T-cell (primary cell): ENCODE results near the gene GNB2. TPM values are rescaled to one million over a fixed set of nuclear protein-coding genes. Genes with fewer than 3 reads are reported as not detected.
A peak's percentile ranks its signal among the peaks of the same experiment; 100 is the strongest.

Experiments
- ATAC-seq, 4 experiments: fragments of 200-7000 bp in 3 of 4; fragments of 150-1000 bp in 1 of 4; cut with Tn5 transposase; replicated peaks in 1 of 4; 1 replicate in 3 of 4; 2 replicates in 1 of 4; pipeline ENCODE4 v1.10.0; 2021; ENCODE audit warnings: moderate library complexity in 3 of 4, mild to moderate bottlenecking in 2 of 4, moderate number of reproducible peaks in 1 of 4
- CTCF ChIA-PET, 2 donors: fragments of 300-600 bp; sonication (Branson Sonifier 250); formaldehyde crosslinking; loops; one replicate each; lab custom pipeline; 2022; ENCODE audit warnings: antibody characterized with exemption in 2 of 2; lab: Charles Lee
- POLR2A ChIA-PET, 2 donors: fragments of 300-600 bp; sonication (Branson Sonifier 250); formaldehyde crosslinking; loops; one replicate each; lab custom pipeline; 2022; ENCODE audit warnings: antibody characterized with exemption in 2 of 2; lab: Charles Lee
- DNase-seq, 35 experiments: peaks; one replicate each; pipeline versions ENCODE4 v3.0.0 to v3.0.0-alpha.2; 2013 to 2023
- H3K27ac ChIP-seq: one replicate; pipeline ENCODE4 v1.5.1; 2013; ENCODE audit warnings: low read length
- H3K27me3 ChIP-seq, 2 experiments: replicated peaks in 1 of 2; 1 replicate in 1 of 2; 2 replicates in 1 of 2; pipeline versions ENCODE4 v1.6.1 to v1.7.0; 2013; ENCODE audit warnings: low read length in 1 of 2, mixed read lengths in 1 of 2; ENCODE audit not compliant: control insufficient read depth in 2 of 2, insufficient read depth in 2 of 2; ENCODE audit errors: extremely low read depth in 1 of 2
- H3K36me3 ChIP-seq, 2 donors: 1 replicate in 1 of 2; 2 replicates in 1 of 2; pipeline versions ENCODE4 v1.6.1 to v1.7.0; 2013; ENCODE audit warnings: low read length in 1 of 2; ENCODE audit not compliant: control insufficient read depth in 2 of 2, insufficient read depth in 1 of 2; ENCODE audit errors: extremely low read depth in 1 of 2
- H3K4me1 ChIP-seq, 2 experiments: 1 replicate in 1 of 2; 2 replicates in 1 of 2; pipeline versions ENCODE4 v1.6.1 to v1.7.0; 2013; ENCODE audit warnings: low read length in 2 of 2, mixed read lengths in 1 of 2; ENCODE audit not compliant: insufficient read depth in 2 of 2, control insufficient read depth in 1 of 2; ENCODE audit errors: extremely low read depth in 1 of 2
- H3K4me3 ChIP-seq, 2 donors: 1 replicate in 1 of 2; 2 replicates in 1 of 2; pipeline versions ENCODE4 v1.5.1 to v1.7.0; 2013; ENCODE audit warnings: mild to moderate bottlenecking in 2 of 2, low read length in 1 of 2, moderate library complexity in 1 of 2; ENCODE audit not compliant: control insufficient read depth in 1 of 2; ENCODE audit errors: extremely low read depth in 1 of 2
- H3K9me3 ChIP-seq: 2 replicates; pipeline ENCODE4 v1.7.0; 2013
- H3K27ac Mint-ChIP-seq, 2 donors: one replicate each; pipeline ENCODE4 v1.8.0; 2020 to 2021; ENCODE audit warnings: mild to moderate bottlenecking in 2 of 2, mixed read lengths in 2 of 2
- H3K27me3 Mint-ChIP-seq, 2 donors: one replicate each; pipeline ENCODE4 v1.8.0; 2021 to 2022; ENCODE audit warnings: mixed read lengths in 2 of 2
- H3K36me3 Mint-ChIP-seq: one replicate; pipeline ENCODE4 v1.8.0; 2021; ENCODE audit warnings: mixed read lengths
- H3K4me1 Mint-ChIP-seq, 3 donors: one replicate each; pipeline ENCODE4 v1.8.0; 2020 to 2022; ENCODE audit warnings: mixed read lengths in 3 of 3, mild to moderate bottlenecking in 1 of 3
- H3K4me3 Mint-ChIP-seq, 3 donors: one replicate each; pipeline ENCODE4 v1.8.0; 2020 to 2022; ENCODE audit warnings: mild to moderate bottlenecking in 3 of 3, mixed read lengths in 3 of 3, moderate library complexity in 3 of 3
- H3K9me3 Mint-ChIP-seq, 3 donors: one replicate each; pipeline ENCODE4 v1.8.0; 2020 to 2022; ENCODE audit warnings: mixed read lengths in 3 of 3
- WGBS: methylation state at CpG from one replicate; pipeline ENCODE4 v1.1.5; 2013; ENCODE audit warnings: missing lambda C conversion rate; ENCODE audit not compliant: insufficient coverage; 5-methylcytosine and 5-hydroxymethylcytosine counted together
- total RNA-seq, 35 experiments: library from RNA in 6 of 35; stranded (reverse) in 6 of 35; fragments of 120-200 nt in 1 of 35; gene quantifications; one replicate each; pipeline versions ENCODE4 v1.2.1 to v1.2.4 and lab custom pipeline; 2013 to 2026

Gene GNB2
- total RNA-seq (100 to 1,000 TPM; 101 to 175 (median 153) TPM), total RNA-seq (lab: John Stamatoyannopoulos, UW) (24.2 to 143 (median 101) reads per million in 29 experiments)
- 77.0 TPM for total RNA-seq (2013)

GRCh38 chr7:100673302-100673941, at the start of gene GNB2:
GNB2 (plus strand) TSS chr7:100673740; CDS start chr7:100676266, 2,526 bp downstream.
- H3K4me1 ChIP-seq = peaks cover 2 to 35% of the 10 kb centered on the region in 2 experiments
- Mint-ChIP-seq H3K27me3 (peaks cover 0 to 2% of the 10 kb centered on the region in 2 donors), H3K9me3 (no peaks in the 10 kb centered on the region), H3K36me3 (peaks cover 11% of the 10 kb centered on the region), H3K4me1 (peaks cover 9 to 24% (median 16%) of the 10 kb centered on the region in 3 donors), H3K27ac (peak within 1 kb of the TSS; percentile 94 to 98), H3K4me3 (peak within 1 kb of the TSS; percentile 95 to 96 (median 96))
- H3K4me3 ChIP-seq = peak within 1 kb of the TSS; percentile 80 to 85
- DNase-seq (peak; percentile 84 to 99 (median 93)), ATAC-seq (peak; percentile 53 to 62 (median 58))
- under 1% methylated on average over 57 of the region's 65 CpGs for WGBS
- ChIA-PET CTCF (interaction anchor here in 1 of 2 donors (0.6 to 1.0 kb wide), 5 partner anchors 16 to 61 kb away, joined by 3 to 6 read pairs (median 5); partner anchors contain the start of genes MOSPD3 and POP7), POLR2A (no interaction called here)
- H3K27me3 ChIP-seq = no peaks in the 10 kb centered on the region
- H3K36me3 ChIP-seq = peaks cover 14 to 22% of the 10 kb centered on the region in 2 donors
- H3K9me3 ChIP-seq = no peaks in the 10 kb centered on the region
- H3K27ac ChIP-seq = peak within 1 kb of the TSS; percentile 83

- Histone ChIP-seq H3K9me3 (no peaks in the 10 kb centered on the region), H3K36me3 (no peaks in the 10 kb centered on the region), H3K4me1 (peaks cover 5 to 28% of the 10 kb centered on the region in 2 experiments), H3K27me3 (no peaks in the 10 kb centered on the region), H3K4me3 (no peak overlapping the region), H3K27ac (no peak overlapping the region)
- Mint-ChIP-seq H3K4me1 (peaks cover 26 to 37% (median 34%) of the 10 kb centered on the region in 3 donors), H3K36me3 (peaks cover 8% of the 10 kb centered on the region), H3K27me3 (no peaks in the 10 kb centered on the region), H3K27ac (peak overlapping the region in 1 of 2 donors; percentile 65), H3K9me3 (no peaks in the 10 kb centered on the region), H3K4me3 (peak overlapping the region in 1 of 3 donors; percentile 22)
- whole genome bisulfite sequencing = 80% methylated on average over 6 of the region's 15 CpGs
- DNase-seq = no peak
- ChIA-PET CTCF (interaction anchor here (0.7 kb wide), 2 partner anchors 81 to 83 kb away, joined by 3 to 5 read pairs; no protein-coding TSS in a partner anchor), POLR2A (interaction anchor here in 1 of 2 donors (0.5 kb wide), 1 partner anchor 8 kb away, joined by 3 read pairs; no protein-coding TSS in a partner anchor)
- no peak for ATAC-seq
These were observed 49.4 kb upstream of the GNB2 start for GRCh38 chr7:100623951-100624824.

DNA sequence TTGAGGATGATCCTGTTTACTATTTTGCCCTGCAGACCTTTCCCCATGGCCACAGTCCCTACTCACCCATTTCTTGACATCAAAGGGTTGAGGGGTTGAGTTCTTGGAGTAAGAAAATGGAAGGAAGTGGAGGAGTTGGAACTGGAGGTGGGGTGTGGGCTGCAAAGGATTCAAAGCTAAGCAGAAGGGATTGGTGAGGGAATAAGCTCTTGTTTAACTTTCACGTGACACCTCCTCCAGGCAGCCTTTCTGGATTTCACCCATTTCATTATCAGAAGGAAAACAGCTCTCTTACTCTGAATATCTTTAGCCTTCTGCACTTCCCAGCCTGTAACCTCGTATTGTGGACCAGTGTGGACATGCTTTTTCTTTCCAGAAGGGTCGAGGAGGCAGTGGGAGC, 47.5 kb upstream of the GNB2 start:
- peak overlapping the region; percentile 31 to 72 for H3K27ac Mint-ChIP-seq

DNA sequence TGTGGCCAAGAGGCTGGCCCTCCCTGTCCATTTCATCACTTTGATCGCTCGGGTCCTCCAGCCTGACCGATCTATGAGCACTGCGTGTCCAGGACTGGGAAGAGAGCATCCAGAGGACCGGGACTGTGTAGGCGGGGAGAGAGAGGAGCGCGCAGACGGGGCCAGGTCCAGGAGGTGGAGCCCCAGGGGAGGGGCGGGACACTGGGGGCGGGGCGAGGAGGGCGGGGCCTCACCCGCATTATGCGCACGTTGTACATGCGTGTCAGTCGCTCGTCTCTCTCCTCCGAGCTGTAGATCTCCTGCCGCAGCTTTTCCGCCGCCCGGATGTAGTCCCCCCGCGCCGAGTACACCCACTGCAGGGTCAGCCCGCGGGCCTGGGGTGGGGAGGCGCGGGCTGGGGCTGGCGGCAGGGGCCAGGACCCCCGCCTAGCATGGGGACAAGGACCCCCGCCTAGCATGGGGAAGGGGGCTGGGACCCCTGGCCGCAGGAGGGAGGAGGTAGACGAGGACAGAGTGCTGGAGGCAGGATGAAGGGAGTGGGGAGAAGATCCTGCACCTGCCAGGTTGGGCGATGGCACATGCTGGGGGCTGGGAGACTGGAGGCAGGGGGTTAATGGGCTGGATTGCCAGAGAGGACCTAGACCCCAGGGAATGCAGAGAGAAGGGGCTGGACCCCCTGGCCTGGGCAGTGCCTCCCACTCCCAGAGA, 46.9 kb upstream of the GNB2 start:
- ATAC-seq = peak; percentile 97 to 99 (median 97)
- WGBS = under 1% methylated on average over 26 of the region's 37 CpGs

More for the DNA sequence above, 47.5 kb upstream of the GNB2 start:
- Histone ChIP-seq H3K27me3 (no peaks in the 10 kb centered on the region), H3K4me3 (peak overlapping the region; percentile 38 to 49), H3K9me3 (no peaks in the 10 kb centered on the region), H3K36me3 (no peaks in the 10 kb centered on the region), H3K4me1 (peaks cover 5 to 28% of the 10 kb centered on the region in 2 experiments), H3K27ac (peak overlapping the region; percentile 35)
- H3K9me3 Mint-ChIP-seq = no peaks in the 10 kb centered on the region
- no CpG with 5 or more reads among the region's 3 CpGs for WGBS
- ATAC-seq (no peak), DNase-seq (no peak)
- H3K4me1 Mint-ChIP-seq = peaks cover 35 to 49% (median 42%) of the 10 kb centered on the region in 3 donors
- peaks cover 6% of the 10 kb centered on the region for H3K36me3 Mint-ChIP-seq
- CTCF ChIA-PET = interaction anchor here (0.6 to 1.5 kb wide), 7 partner anchors 8 to 518 kb away, joined by 3 to 7 read pairs (median 3); partner anchors contain the start of gene MOSPD3 (in 2 of the 2)
- POLR2A ChIA-PET = interaction anchor here (0.6 to 0.8 kb wide), 2 partner anchors 13 to 17 kb away, joined by 3 read pairs; partner anchors contain the start of gene MOSPD3 (in 1 of the 2)
- peak overlapping the region; percentile 49 to 69 (median 64) for H3K4me3 Mint-ChIP-seq
- no peaks in the 10 kb centered on the region for H3K27me3 Mint-ChIP-seq

DNA sequence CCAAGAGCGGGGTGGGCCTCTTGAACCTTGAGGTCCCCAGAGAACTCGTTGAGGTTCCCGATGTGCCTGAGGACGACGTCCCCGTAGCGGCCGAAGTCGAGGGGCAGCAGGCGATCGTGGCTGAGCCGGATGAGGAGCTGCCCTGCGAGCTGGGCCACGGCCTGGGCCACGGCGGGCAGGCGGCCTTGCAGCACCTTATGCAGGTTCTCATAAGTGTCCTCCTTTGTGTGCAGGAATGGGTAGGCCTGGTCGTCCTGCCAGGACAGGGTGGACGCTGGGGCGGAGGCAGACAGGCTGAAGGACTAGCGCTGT, 46.3 kb upstream of the GNB2 start:
- Histone ChIP-seq H3K4me3 (peak overlapping the region in 1 of 2 donors; percentile 49), H3K27me3 (peaks cover 0 to 4% of the 10 kb centered on the region in 2 experiments), H3K27ac (peak overlapping the region; percentile 80), H3K36me3 (no peaks in the 10 kb centered on the region), H3K4me1 (peaks cover 5 to 33% of the 10 kb centered on the region in 2 experiments), H3K9me3 (no peaks in the 10 kb centered on the region)
- peak overlapping the region in 1 of 3 donors; percentile 69 for H3K4me3 Mint-ChIP-seq
- ATAC-seq = no peak
- DNase-seq = no peak
- H3K4me1 Mint-ChIP-seq = peaks cover 38 to 52% (median 43%) of the 10 kb centered on the region in 3 donors
- ChIA-PET CTCF (interaction anchor here (1.1 to 1.5 kb wide), 3 partner anchors 14 to 15 kb away, joined by 3 to 7 read pairs (median 6); partner anchors contain the start of gene MOSPD3 (in 2 of the 2)), POLR2A (interaction anchor here in 1 of 2 donors (0.5 kb wide), 1 partner anchor 83 kb away, joined by 3 read pairs; no protein-coding TSS in a partner anchor)
- no peaks in the 10 kb centered on the region for H3K27me3 Mint-ChIP-seq
- peak overlapping the region in 1 of 2 donors; percentile 28 for H3K27ac Mint-ChIP-seq
- 96% methylated on average over 20 of the region's 21 CpGs for WGBS
- H3K9me3 Mint-ChIP-seq = no peaks in the 10 kb centered on the region
- no peaks in the 10 kb centered on the region for H3K36me3 Mint-ChIP-seq

More for the DNA sequence above, 46.9 kb upstream of the GNB2 start:
- H3K9me3 ChIP-seq = no peaks in the 10 kb centered on the region
- H3K36me3 ChIP-seq = no peaks in the 10 kb centered on the region
- Mint-ChIP-seq H3K4me3 (peak overlapping the region; percentile 62 to 69 (median 64)), H3K9me3 (no peaks in the 10 kb centered on the region), H3K36me3 (peaks cover 2% of the 10 kb centered on the region), H3K27me3 (no peaks in the 10 kb centered on the region), H3K27ac (peak overlapping the region; percentile 72), H3K4me1 (peaks cover 35 to 49% (median 42%) of the 10 kb centered on the region in 3 donors)
- peak overlapping the region; percentile 80 for H3K27ac ChIP-seq
- H3K4me1 ChIP-seq = peaks cover 5 to 28% of the 10 kb centered on the region in 2 experiments
- CTCF ChIA-PET = interaction anchor here (0.6 to 1.5 kb wide), 8 partner anchors 8 to 517 kb away, joined by 3 to 7 read pairs (median 3); partner anchors contain the start of gene MOSPD3 (in 2 of the 2)
- peak overlapping the region; percentile 49 to 59 for H3K4me3 ChIP-seq
- DNase-seq = peak; percentile 74 to 94 (median 86)
- POLR2A ChIA-PET = interaction anchor here in 1 of 2 donors (0.8 kb wide), 1 partner anchor 14 kb away, joined by 3 read pairs; the partner anchor contains the start of gene MOSPD3
- no peaks in the 10 kb centered on the region for H3K27me3 ChIP-seq
